Activated CD8-positive, alpha-beta T cell treated with anti-CD3 and anti-CD28 coated beads for 36 hours (primary cell): Measurements from ENCODE around the gene WLS. TPM values are rescaled to one million over a fixed set of nuclear protein-coding genes. Genes with fewer than 3 reads are reported as not detected.

Source experiments
- ATAC-seq: fragments of 200-7000 bp; cut with Tn5 transposase; one replicate; pipeline ENCODE4 v1.10.0; 2021; ENCODE audit warnings: mild to moderate bottlenecking, moderate library complexity
- CTCF ChIA-PET: fragments of 350-600 bp; sonication (Branson Sonifier 250); formaldehyde crosslinking; loops from one replicate; lab custom pipeline; 2021; ENCODE audit warnings: antibody characterized with exemption; lab: Charles Lee
- POLR2A ChIA-PET: fragments of 350-600 bp; sonication (Branson Sonifier 250); formaldehyde crosslinking; loops from one replicate; lab custom pipeline; 2021; ENCODE audit warnings: antibody characterized with exemption; lab: Charles Lee
- DNase-seq: peaks from one replicate; pipeline ENCODE4 v3.0.0-alpha.2; 2020
- H3K27ac Mint-ChIP-seq: one replicate; pipeline ENCODE4 v1.8.0; 2021; ENCODE audit warnings: mild to moderate bottlenecking, mixed read lengths
- H3K27me3 Mint-ChIP-seq: one replicate; pipeline ENCODE4 v1.8.0; 2021; ENCODE audit warnings: mixed read lengths
- H3K36me3 Mint-ChIP-seq: one replicate; pipeline ENCODE4 v1.8.0; 2021; ENCODE audit warnings: low read depth, mixed read lengths
- H3K4me1 Mint-ChIP-seq: one replicate; pipeline ENCODE4 v1.8.0; 2021; ENCODE audit warnings: low read depth, mixed read lengths
- H3K4me3 Mint-ChIP-seq: one replicate; pipeline ENCODE4 v1.8.0; 2021; ENCODE audit warnings: mild to moderate bottlenecking, moderate library complexity, mixed read lengths
- H3K9me3 Mint-ChIP-seq: one replicate; pipeline ENCODE4 v1.8.0; 2021; ENCODE audit warnings: mixed read lengths
- intact Hi-C: fragments of 100-400 bp; cut with micrococcal nuclease; formaldehyde crosslinking; loops from one replicate; pipeline ENCODE4 v1.10.0; 2022
- total RNA-seq, 2 experiments: library from RNA; stranded (reverse); gene quantifications; one replicate each; pipeline ENCODE4 v1.2.3, GENCODE V29; 2021
- TF ChIP-seq, protein P1 (sequence below): fragments of 200-600 bp; IDR thresholded peaks from one replicate; pipeline ENCODE4 v1.8.0; 2022; ENCODE audit warnings: antibody characterized with exemption, mild to moderate bottlenecking

Gene WLS
- total RNA-seq, 2 experiments from 2014 or later, result not detected

DNA sequence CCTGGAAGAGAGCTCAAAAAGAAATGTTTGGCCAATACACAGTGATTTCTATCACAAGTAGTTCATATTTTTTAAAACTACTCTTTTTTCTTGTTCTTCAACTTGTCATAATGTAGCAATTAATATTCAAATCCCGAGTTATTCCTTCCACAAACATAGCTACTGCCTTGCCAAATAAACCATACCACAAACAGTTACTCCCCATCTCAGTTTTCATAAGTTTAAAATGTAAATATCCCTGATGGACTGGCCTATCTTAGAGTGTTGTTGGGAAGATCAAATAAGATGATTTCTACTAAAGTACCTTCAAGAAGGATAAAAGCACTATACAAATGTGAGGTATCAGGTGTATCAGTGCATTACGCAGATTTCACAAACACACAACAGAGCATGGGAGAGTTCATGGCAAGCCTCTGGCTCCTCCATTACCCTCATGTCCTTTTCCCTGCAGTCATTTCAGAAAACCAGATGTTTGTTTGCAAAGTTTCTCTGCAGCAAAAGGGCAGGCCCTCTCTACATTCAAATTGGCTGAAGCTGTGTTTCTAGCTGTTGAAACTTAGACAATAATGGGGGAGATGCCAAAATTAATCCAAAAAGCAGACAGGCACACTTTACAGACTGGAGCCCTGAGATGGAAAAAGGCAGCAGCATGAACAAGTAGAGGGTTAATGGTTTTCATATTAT is 16.1 kb downstream of the WLS start:
- ATAC-seq, result no peak
- ChIA-PET CTCF (no interaction called here), POLR2A (no interaction called here)
- H3K9me3 Mint-ChIP-seq, result no peaks in the 10 kb centered on the region
- H3K4me1 Mint-ChIP-seq, result no peaks in the 10 kb centered on the region
- H3K4me3 Mint-ChIP-seq, result no peak overlapping the region
- DNase-seq, result no peak
- TF ChIP-seq, protein P1, sequence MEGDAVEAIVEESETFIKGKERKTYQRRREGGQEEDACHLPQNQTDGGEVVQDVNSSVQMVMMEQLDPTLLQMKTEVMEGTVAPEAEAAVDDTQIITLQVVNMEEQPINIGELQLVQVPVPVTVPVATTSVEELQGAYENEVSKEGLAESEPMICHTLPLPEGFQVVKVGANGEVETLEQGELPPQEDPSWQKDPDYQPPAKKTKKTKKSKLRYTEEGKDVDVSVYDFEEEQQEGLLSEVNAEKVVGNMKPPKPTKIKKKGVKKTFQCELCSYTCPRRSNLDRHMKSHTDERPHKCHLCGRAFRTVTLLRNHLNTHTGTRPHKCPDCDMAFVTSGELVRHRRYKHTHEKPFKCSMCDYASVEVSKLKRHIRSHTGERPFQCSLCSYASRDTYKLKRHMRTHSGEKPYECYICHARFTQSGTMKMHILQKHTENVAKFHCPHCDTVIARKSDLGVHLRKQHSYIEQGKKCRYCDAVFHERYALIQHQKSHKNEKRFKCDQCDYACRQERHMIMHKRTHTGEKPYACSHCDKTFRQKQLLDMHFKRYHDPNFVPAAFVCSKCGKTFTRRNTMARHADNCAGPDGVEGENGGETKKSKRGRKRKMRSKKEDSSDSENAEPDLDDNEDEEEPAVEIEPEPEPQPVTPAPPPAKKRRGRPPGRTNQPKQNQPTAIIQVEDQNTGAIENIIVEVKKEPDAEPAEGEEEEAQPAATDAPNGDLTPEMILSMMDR, result no peak
- no peaks in the 10 kb centered on the region for H3K27me3 Mint-ChIP-seq
- intact Hi-C loops, result no loop called here
- no peak overlapping the region for H3K27ac Mint-ChIP-seq
- no peaks in the 10 kb centered on the region for H3K36me3 Mint-ChIP-seq

DNA sequence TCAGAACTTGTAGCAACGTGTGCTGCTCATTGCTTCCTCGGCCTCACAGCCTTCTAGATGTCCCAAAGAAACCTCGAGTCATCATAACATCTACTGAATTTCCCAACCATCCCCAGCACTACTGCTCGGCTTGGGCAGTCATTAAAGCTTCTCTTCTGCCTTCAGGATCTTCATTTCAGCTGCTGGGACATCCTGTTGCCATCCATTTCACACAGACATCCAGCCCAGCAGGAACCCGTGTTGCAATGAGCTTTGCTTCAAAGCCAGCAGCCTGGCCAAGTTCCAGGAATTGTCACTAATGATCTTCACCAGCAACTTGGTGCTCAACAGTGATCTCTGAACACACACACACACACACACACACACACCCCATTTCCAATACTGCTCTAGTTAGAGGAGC is 18.5 kb downstream of the WLS start:
- POLR2A ChIA-PET, result interaction anchor here (0.7 kb wide), 1 partner anchor 9 kb away, joined by 3 read pairs; no protein-coding TSS in a partner anchor
- Mint-ChIP-seq H3K27me3 (no peaks in the 10 kb centered on the region), H3K4me3 (no peak overlapping the region), H3K9me3 (no peaks in the 10 kb centered on the region), H3K36me3 (no peaks in the 10 kb centered on the region), H3K4me1 (no peaks in the 10 kb centered on the region), H3K27ac (no peak overlapping the region)
- no peak for ATAC-seq
- DNase-seq, result no peak
- CTCF ChIA-PET, result no interaction called here
- TF ChIP-seq, protein P1, result no peak
- intact Hi-C loops, result no loop called here

DNA sequence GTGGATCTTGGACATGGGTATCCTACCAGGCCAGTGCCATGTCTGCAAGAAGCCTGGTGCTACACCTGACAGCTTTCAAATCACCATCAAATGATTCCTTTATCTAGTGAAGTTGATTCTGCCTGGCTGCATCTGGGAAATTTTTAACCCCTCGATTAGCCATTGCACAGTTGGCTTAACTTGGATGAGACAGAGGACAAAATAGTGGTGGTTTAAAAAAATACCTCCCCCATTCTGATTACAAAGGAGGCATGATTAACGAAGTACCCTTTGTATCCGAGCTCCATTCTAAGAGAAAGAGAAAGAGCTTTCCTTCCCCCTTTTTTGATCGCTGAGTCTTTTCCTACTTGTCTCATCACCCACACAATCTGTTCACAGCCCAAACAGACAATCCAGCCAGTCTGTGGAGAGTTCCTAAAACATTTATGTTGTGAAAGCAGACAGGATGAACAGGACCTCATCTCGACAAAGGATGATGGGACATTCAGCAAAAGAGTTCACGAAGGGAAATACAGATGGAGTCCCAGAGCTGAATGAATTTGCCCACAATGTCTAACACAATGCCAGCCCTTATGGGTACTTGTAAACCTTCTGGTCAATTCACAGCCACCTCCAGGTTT is 20.5 kb downstream of the WLS start:
- no peak for ATAC-seq
- intact Hi-C loops, result no loop called here
- H3K27ac Mint-ChIP-seq, result no peak overlapping the region

DNA sequence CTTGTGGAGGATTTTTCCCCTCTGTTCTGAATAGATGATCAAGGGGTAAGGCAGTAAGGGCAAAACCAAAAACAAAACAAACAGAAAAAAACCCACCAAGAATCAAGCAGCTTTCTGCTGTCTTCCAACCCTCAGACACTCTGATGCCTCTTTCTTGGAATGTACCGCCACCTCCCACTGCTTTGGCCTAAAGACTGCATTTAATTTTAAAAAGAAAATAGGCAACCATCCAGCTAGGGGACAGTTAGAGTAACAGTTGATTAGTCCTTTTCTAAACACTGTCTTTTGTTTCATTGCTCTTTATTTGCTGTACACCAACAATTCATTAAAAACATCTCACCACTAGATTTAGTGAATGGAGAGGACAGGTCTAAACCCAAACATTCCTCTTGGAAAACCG is 21.5 kb downstream of the WLS start:
- H3K27me3 Mint-ChIP-seq, result no peaks in the 10 kb centered on the region
- POLR2A ChIA-PET, result interaction anchor here (0.6 kb wide), 1 partner anchor 33 kb away, joined by 3 read pairs; no protein-coding TSS in a partner anchor
- no peak overlapping the region for H3K4me3 Mint-ChIP-seq
- H3K27ac Mint-ChIP-seq, result no peak overlapping the region
- no peak for DNase-seq
- CTCF ChIA-PET, result no interaction called here
- intact Hi-C loops, result no loop called here
- no peaks in the 10 kb centered on the region for H3K9me3 Mint-ChIP-seq
- H3K4me1 Mint-ChIP-seq, result no peaks in the 10 kb centered on the region
- TF ChIP-seq, protein P1, result no peak
- no peak for ATAC-seq
- no peaks in the 10 kb centered on the region for H3K36me3 Mint-ChIP-seq

More for the DNA sequence above, 20.5 kb downstream of the WLS start:
- ChIA-PET CTCF (no interaction called here), POLR2A (no interaction called here)
- H3K9me3 Mint-ChIP-seq, result no peaks in the 10 kb centered on the region
- no peaks in the 10 kb centered on the region for H3K36me3 Mint-ChIP-seq
- no peaks in the 10 kb centered on the region for H3K27me3 Mint-ChIP-seq
- DNase-seq, result no peak
- H3K4me3 Mint-ChIP-seq, result no peak overlapping the region
- TF ChIP-seq, protein P1, result no peak
- H3K4me1 Mint-ChIP-seq, result no peaks in the 10 kb centered on the region

DNA sequence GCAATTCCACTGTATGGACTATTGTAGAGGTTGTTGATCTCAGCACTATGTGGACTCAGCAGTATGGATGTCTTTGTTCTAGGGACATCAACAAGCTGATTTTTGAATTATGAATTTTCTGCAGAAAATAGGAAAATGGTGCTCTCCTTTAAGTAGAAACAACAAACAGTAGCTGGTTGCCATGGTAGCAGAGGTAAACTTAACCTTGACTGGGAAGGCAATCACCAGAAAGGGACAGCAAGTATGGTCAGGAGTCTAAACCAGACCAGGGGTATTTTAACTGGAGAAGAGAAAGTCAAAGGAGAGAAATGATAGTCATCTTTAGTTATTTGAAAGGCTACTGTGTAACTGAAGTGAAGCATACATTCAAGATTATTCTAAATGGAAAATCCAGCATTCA is 22.3 kb downstream of the WLS start:
- DNase-seq (no peak), ATAC-seq (no peak)
- ChIA-PET POLR2A (no interaction called here), CTCF (no interaction called here)
- intact Hi-C loops, result no loop called here
- Mint-ChIP-seq H3K27me3 (no peaks in the 10 kb centered on the region), H3K9me3 (no peaks in the 10 kb centered on the region), H3K4me3 (no peak overlapping the region), H3K36me3 (no peaks in the 10 kb centered on the region), H3K4me1 (no peaks in the 10 kb centered on the region), H3K27ac (no peak overlapping the region)
- TF ChIP-seq, protein P1, result no peak
